GM20431 (cell line): Measurements from ENCODE around the gene ZNF567.
"Not testable (repeated sequence)": the region's sequence is repeated elsewhere in the genome, so short reads cannot be mapped to it uniquely, and the experiment has no call there.

Experiments
- in situ Hi-C: fragments of 300-500 bp; cut with MseI, MboI; formaldehyde crosslinking; loops from one replicate; pipeline ENCODE4 v1.15.0; 2020; ENCODE audit warnings: low sequenced_read_pairs; ENCODE audit not compliant: unreplicated experiment

The ZNF567 gene

DNA sequence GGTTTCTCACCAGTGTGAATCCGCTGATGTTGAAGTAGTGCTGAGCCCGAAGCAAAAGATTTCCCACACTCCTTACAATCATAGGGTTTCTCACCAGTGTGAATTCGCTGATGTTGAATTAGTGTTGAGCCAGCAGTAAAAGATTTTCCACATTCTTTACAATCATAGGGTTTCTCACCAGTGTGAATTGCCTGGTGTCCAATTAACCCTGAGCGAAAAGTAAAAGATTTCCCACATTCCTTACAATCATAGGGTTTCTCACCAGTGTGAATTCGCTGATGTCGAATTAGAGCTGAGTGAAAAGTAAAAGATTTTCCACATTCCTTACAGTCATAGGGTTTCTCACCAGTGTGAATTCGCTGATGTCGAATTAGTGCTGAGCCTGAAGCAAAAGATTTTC is 62.2 kb downstream of the ZNF567 start:
- in situ Hi-C loops: not testable (repeated sequence)

DNA sequence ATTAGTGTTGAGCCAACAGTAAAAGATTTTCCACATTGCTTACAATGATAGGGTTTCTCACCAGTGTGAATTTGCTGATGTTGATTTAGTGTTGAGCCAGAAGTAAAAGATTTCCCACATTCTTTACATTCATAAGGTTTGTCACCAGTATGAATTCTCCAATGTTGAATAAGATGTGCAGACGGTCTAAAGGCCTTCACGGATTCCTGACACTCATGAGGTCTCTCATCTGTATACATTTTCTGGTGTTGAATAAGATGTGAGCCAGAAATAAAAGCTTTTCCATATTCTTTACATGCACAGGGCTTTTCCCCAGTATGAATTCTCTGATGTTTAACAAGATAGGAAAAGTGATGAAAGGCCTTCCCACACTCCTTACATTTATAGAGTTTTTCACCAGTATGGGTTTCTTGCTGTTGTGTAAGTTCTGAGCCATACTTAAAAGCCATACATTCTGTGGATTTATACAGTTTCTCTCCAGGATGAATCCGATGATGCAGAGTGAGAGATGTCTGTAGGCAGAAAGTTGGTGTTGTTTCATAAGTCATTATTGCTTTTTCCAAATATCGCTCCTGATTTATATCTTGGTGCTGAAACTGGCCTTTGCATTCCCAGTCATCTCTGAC is 62.8 kb downstream of the ZNF567 start:
- in situ Hi-C loops: no loop called here
